Head of caudate nucleus (tissue), 42 donors: ENCODE data around the gene REL.
"Not testable (repeated sequence)": the region's sequence is repeated elsewhere in the genome, so short reads cannot be mapped to it uniquely, and the experiment has no call there.

Experiments
- DNase-seq, 42 donors: peaks; one replicate each; pipeline versions ENCODE4 v3.0.0 to v3.0.0-alpha.2; 2020 to 2021; ENCODE audit warnings: mixed read lengths in 7 of 42
- intact Hi-C: fragments of 100-400 bp; cut with DNase I; formaldehyde crosslinking; loops from one replicate; pipeline ENCODE4 v1.15.0; 2022

REL gene

DNA sequence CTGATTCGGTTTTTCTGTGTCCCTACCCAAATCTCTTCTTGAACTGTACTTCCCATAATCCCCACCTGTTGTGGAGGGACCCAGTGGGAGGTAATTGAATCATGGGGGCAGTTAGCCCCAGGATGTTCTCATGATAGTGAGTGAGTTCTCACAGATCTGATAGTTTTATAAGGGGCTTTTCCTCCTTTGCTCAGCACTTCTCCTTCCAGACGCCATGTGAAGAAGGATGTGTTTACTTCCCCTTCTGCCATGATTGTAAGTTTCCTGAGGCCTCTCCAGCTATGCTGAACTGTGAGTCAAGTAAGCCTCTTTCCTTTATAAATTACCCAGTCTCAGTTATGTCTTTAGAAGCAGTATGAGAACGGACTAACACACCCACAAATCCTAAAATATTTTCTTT lies 16.0 kb upstream of the REL start:
- DNase-seq, intact Hi-C loops: not testable (repeated sequence)

DNA sequence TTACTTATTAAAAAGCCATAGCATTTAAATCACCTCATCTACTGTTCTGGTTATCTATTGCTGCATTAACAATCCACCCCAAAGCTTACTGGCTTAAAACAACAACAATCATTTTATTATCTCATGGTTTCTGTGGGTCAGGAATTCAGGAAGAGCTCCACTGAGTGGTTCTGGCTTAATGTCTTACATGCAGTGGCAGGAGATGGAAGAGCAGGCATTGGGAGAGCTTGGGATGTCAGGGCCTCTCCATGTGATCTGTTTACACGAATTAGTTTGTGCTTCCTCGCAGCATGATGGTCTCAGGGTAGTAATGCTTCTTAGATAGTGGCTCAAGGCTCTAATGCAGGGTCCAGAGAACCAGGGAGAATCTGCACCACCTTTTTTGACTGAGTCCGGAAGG lies 14.4 kb upstream of the REL start:
- intact Hi-C loops, result no loop called here

DNA sequence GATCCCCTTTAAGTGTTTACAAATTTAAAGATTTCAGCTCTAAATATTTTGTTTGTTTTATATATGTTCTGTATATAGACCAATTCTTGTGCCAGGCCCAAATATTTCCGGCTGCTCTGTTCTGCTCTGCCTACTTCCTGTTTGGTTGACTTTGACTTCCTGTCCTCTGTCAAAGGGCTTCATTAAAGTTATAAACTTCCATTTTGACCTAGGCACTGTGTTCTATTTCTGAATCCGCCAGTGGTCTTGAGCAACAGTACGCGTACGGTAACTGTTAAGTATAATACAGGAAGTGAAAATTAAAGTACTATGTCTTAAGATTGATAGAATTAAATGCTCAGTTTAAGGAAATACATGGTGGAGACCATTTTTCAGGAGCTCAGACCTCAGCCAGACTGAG lies 13.5 kb upstream of the REL start:
- DNase-seq, result peak in 4 of 42 donors; percentile 4 to 21 (median 14)
- intact Hi-C loops, result no loop called here

More for the DNA sequence above, 14.4 kb upstream of the REL start:
- no peak for DNase-seq

DNA sequence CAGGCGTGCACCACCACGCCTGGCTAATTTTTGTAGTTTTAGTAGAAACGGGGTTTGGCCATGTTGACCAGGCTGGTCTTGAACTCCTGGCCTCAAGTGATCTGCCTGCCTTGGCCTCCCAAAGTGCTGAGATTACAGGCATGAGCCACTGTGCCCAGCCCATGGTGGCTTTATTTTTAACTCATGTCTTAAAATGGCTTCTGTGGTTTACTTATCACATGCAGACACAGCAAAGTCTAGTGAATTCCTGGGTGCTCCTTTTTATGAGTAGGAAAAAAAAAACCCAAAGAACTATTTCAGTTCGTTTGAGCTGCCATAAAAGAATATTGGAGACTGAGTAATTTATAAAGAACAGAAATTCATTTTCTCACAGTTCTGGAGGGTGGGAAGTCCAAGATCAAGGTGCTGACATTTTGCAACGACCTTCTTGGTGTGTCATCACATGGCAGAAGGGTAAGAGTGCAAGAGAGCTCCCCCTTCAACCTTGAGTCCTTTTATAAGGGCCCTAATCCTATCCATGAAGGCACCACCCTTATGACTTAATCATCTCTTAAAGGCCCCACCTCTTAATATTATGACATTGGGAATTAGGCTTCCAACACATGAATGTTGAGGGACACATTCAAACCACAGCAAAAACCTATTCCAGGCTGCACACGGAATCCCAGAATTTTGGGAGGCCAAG lies 12.6 kb upstream of the REL start:
- intact Hi-C loops, result no loop called here
- DNase-seq, result no peak

DNA sequence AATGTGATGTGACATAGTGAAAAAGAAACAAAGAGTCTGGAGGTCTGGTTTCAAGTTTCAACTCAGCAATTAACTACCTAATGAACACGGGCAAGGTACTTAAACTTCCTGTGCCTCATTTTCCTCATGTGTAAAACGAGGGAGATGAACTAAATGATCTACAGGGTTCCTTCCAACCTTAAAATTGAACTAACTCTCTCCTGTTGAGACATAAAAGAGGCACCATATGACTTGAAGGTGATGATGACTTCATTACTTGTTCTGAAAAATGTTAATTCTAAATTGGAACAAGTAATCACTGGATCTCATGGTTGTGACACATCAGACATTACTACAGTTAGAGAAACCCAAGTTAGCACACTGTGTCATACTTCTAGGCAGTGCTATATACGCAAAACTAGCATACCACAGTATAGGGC lies 8.9 kb upstream of the REL start:
- no peak for DNase-seq

DNA sequence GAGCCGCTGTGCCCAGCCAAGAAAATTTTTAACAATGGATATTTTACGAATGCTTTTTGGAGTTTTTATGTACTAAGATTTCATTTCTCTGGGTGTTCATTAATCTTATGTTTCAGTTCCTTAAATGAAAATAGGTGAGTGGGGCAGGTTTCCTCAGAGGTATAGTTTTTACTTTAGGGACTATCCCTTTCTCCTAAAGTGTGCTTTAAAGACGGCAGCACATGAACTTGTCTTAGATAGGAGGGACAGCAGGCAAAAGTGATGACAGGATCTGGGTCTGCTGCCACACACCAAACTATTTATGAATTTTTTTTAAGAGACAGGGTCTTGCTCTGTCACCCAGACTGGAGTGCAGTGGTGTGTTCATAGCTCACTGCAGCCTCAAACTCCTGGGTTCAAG lies 8.0 kb upstream of the REL start:
- intact Hi-C loops, result no loop called here
- no peak for DNase-seq

More for the DNA sequence above, 8.9 kb upstream of the REL start:
- intact Hi-C loops, result no loop called here

DNA sequence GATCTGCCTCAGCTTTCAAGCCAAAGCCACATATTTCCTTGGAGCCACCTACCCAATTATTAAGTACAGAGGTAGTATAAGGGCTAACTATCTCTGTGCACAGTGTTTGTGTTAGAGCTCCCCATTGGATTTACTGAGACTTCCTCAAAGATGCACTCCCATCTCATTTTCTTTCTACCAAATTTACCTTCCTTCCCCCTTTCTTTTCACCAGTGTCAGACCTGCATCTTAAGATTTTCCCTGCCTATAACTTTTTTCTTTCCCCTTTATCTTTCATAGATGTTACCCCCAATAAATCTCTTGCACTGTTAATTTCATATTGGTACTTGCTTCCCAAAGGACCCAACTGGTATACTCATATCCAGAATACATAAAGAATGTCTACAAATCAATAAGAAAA lies 5.9 kb upstream of the REL start:
- intact Hi-C loops, result no loop called here

DNA sequence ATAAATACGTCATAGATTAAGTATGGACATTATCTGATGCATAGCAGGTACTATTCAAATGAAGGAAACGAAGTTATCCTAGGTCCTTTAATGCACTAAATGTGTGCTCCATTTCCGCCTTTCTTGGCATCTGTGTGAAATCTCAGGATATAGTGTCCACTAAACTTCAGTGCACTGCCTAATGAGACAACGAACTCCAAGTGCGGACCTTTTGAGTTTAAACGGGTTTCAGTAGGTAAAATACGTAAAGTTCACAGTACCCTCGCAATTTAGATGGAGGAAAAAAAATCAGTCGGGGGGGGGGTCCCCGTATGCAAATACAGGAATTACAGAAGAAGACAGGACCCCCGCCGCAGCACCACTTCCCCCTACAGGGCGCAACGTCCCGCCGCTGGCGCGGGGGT lies 729 bp upstream of the REL start:
- intact Hi-C loops, result no loop called here
- DNase-seq, result peak in 2 of 42 donors; percentile 60 to 70

More for the DNA sequence above, 5.9 kb upstream of the REL start:
- DNase-seq, result no peak

DNA sequence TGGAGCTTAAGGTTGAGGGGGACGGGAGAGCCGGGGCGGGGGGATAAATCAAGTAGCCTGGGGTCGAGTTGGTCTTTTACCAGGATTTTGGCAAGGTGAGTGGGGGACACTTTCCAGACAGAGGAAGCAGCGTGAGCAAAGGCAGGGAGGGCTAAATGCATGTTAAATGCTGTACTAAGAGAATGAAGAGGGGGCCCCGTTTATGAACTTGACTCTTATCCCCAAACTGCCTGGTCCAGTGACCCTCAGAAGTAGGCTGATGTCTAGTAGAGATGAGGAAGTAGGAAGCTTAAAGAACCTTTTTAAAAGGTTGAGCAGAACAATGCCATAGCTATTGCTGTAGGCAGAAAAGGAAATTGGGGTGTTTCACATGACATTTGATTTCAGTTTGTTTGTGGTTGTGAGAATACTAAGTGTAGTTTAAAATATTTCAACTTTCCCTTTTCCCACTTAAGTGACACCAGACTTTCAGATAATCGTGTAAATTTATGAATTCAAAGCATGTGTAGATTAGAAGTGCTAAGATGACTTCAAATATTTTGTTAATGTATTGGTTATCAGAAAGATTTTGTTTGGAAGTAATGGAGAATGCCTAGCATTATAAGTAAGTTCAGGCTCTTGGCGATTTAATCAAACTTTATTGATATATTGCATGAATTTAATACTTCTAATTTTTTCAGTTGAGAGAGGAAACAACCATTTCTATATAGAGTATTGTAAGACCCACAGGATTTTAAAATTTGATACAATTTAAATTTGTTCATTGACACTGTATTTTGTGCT lies 1.8 kb downstream of the REL start:
- DNase-seq, result peak in 1 of 42 donors; percentile 7
- intact Hi-C loops, result no loop called here

DNA sequence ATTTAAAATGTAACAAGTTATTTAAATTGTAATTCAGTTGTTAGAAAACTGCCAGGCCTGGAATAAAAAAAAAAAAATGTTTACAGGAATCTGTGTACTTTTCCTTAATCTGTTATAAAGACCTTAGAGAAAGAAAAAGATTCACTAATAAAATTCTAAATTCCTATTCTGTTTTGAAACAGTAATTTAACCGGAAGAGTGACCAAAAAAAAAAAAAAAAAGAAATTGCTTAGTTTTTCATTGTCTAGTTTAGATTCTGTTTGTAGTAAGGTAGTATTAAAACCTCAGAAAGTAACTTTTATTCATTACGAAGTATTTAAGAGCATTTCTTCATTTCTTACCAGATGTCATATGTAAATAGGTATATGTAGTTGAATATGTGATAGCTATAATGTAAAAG lies 2.5 kb downstream of the REL start:
- intact Hi-C loops, result no loop called here
- DNase-seq, result no peak

DNA sequence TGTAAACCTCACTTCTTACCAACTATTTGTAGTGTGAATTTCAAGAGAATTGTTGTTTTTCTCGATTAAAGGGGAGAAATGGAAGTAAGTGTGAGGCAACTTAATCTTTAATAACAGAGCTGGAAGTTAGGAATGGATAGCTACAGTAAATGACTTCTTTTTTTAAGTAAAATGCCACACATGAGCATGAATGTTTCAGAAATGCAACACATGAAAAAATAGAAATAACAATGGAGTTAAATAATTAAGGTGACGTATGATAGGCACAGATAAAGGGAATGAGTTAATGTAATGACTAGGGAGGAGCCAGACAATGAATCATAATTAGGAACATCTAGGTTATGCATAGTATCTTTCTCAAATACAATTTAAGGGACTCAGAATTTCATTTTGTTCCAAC lies 3.4 kb downstream of the REL start:
- intact Hi-C loops, result no loop called here
- DNase-seq, result no peak

DNA sequence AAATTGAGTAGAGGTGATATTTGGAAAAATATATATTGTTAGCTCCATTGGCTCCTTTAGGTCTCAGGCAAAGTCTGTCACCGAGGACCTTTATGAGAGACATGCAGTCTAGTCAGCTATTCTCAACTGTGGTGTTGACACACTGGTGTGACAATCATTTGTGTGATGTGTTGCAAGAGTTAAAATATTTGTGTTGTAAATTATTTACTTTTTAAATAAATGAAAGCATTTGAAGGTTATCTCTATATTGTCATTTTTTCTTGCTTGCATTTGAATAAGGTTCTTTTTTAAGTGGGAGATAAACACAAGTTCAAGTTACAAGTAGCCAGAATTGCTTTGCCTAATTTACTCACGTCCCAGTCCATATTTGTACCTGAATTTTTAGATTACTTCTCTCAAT lies 4.3 kb downstream of the REL start:
- intact Hi-C loops, result no loop called here
- no peak for DNase-seq

DNA sequence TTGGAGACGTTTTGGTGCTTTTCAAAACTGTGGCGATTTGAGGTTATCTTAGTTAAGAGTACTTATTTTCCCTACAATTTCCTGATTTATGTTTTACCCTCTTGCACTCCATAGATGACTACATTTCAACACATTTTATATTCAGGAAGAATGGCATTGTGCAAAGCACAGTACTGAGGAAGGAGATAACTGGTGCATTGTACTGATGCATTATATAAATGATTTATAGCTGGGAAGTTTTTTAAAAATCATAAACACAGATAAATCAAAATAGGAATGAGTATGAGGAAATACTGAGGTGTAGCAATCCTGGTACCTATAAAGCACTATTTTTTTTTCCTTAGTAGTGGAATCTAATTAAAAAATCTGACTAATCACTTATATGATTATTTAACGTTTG lies 5.6 kb downstream of the REL start:
- intact Hi-C loops, result no loop called here
- no peak for DNase-seq

DNA sequence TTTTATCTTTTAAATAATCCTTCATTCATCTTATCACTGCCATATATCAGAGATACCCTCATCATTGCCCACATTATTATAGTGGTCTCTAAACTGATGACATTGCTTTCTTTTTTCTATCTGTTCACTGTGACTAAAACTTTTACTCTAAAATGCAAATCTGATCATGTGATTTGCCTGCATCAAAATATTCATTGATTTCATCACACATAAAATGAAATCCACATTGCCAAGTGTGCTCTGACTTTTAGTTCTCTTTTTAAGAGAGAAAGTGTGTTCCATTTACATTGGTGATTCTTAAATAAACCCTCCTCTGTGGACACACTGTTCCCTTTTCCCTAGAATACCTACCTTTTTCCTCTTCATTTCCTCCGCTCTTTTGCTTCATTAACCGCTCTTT lies 7.5 kb downstream of the REL start:
- DNase-seq, result no peak
- intact Hi-C loops, result no loop called here

DNA sequence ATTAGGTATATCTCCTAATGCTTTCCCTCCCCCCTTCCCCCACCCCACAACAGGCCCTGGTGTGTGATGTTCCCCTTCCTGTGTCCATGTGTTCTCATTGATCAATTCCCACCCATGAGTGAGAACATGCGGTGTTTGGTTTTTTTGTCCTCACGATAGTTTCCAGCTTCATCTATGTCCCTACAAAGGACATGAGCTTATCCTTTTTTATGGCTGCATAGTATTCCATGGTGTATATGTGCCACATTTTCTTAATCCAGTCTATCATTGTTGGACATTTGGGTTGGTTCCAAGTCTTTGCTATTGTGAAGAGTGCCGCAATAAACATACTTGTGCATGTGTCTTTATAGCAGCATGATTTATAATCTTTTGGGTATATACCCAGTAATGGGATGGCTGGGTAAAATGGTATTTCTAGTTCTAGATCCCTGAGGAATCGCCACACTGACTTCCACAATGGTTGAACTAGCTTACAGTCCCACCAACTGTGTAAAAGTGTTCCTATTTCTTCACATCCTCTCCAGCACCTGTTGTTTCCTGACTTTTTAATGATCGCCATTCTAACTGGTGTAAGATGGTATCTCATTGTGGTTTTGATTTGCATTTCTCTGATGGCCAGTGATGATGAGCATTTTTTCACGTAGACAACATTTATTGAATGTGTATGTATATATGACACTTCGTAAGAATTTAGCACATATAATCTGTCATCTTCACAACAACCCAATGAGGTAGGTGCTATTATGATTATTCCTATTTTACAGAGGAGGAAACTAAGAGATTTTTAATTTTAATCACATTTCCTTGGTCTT lies 8.4 kb downstream of the REL start:
- intact Hi-C loops, DNase-seq: not testable (repeated sequence)

DNA sequence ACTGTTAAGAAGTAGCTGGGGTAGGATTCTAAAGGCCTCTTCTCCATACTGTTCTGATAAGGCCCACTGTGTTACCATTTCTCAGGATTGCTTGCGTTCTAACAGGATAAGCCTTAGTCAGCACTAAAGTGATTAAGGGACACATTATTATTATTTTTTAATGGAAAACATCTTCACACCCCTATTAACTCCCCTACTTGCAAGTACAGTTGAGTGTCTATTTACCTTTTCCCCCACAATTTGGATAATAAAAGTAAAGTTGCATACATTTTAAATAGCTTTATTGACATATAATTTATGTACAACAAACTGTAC lies 9.0 kb downstream of the REL start:
- no peak for DNase-seq
- intact Hi-C loops, result no loop called here

DNA sequence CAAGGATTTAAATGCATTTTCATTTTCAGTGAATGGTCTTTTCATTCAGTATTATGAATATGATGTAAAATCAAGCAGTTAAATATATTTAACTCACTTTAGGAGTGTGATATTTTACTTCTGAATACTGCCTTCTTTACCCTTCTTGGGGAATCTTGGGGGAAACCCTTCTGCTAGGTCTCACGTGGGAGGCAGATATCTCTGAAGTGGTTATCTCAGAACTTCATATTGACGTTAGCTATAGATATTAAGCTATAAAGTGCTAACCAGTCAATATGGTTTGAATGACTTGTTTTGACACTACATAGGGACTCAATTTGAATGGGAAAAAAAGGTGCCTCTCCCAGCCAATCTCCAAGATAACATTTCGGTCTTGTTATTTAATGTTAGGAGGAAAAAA lies 9.8 kb downstream of the REL start:
- DNase-seq, result no peak
- intact Hi-C loops, result no loop called here

DNA sequence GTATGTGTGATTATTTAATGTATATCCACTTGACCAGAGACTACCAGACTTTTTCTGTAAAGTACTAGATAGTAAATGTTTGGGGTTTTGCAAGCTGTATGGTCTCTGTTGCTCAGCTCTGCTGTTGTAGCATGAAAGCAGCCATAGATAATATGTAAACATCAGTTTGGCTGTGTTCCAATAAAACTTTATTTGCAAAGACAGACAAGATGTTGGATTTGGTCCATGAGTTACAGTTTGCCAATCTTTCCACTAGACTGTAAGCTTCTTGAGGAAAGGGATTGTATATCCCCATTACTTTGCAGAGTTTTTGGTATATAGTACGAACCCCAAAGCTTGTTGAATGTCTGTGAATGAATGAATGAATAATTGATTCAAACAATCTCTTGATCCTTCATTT lies 17.2 kb downstream of the REL start:
- intact Hi-C loops, result no loop called here
- no peak for DNase-seq

DNA sequence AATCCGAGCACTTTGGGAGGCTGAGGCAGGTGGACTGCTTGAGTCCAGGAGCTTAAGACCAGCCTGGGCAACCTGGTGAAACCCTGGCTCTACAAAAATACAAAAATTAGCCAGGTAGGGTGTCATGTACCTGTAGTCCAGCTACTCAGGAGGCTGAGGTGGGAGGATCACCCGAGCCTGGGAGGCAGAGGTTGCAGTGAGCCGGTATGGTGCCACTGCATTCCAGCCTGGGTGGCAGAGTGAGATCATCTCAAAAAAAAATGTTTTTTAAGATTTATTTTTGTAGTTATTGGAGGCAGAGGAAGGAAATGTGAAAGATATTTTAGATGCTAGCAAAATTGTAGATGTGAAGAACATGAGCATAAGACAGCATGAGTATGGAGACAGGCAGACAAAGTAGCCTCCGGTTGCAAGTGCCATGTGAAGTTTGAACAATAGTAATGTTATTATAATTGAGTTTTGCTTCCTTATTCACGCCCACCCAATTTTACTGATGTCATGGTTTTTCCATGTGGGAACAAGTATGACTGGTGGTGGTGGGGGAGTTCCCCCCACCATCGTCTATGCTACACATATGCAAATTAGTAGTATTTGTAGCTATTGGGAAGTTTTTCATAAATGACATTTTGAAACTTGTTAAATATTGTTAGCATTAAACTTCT lies 18.0 kb downstream of the REL start:
- no peak for DNase-seq
- intact Hi-C loops, result no loop called here

DNA sequence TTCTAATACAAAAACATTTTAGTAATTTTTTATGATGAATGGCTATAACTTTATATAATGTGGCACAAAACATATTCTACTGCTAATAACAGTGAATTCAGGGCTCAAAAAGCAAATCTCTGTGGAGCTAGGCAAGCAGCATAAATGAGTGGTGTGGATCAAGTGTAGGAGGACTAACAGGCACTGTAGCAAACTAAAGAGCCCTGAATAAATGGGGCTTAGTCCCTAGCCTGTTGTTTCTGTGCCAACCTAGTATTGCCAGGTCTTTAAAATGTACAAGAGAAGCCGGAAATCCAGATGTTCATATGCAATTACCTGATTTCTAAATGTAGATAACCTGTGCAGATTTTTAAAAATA lies 18.5 kb downstream of the REL start:
- DNase-seq, result no peak
- intact Hi-C loops, result no loop called here
